A549 (cell line): ENCODE results near the gene RDH11.
"Not testable (repeated sequence)": the region's sequence is repeated elsewhere in the genome, so short reads cannot be mapped to it uniquely, and the experiment has no call there.

Experiments
- CBX8 ChIP-seq: fragments of 200-600 bp; sonication (generic); IDR thresholded peaks from 2 replicates; pipeline ENCODE4 v1.6.1; 2016
- HOXA7 ChIP-seq: fragments of 250-450 bp; sonication (Bioruptor Pico); IDR thresholded peaks from 2 replicates; pipeline ENCODE4 v1.5.0; 2020; ENCODE audit warnings: mild to moderate bottlenecking, moderate library complexity
- JUNB ChIP-seq: fragments of >200 bp; sonication (Bioruptor Twin); formaldehyde crosslinking; IDR thresholded peaks from 2 replicates; pipeline ENCODE4 v1.6.1; 2016
- POLR2A ChIP-seq: IDR thresholded peaks from 2 replicates; pipeline ENCODE4 v1.6.1; 2012; ENCODE audit warnings: mild to moderate bottlenecking, low read length
- RAD21 ChIP-seq, 2 experiments: fragments of >200 bp in 1 of 2; sonication (Bioruptor Twin) in 1 of 2; formaldehyde crosslinking in 1 of 2; IDR thresholded peaks in 1 of 2; conservative IDR thresholded peaks in 1 of 2; 2 replicates in 1 of 2; 3 replicates in 1 of 2; pipeline ENCODE4 v1.6.1; 2012 to 2018; ENCODE audit warnings: inconsistent platforms in 1 of 2
- RFX5 ChIP-seq: fragments of 450-650 bp; IDR thresholded peaks from 2 replicates; pipeline ENCODE4 v1.7.1; 2014; ENCODE audit warnings: antibody characterized with exemption, mild to moderate bottlenecking, moderate library complexity
- TF ChIP-seq, protein P1 (sequence below): IDR thresholded peaks from 2 replicates; pipeline ENCODE4 v1.6.1; 2012
- TF ChIP-seq, protein P2 (sequence below): fragments of >200 bp; sonication (Bioruptor Twin); formaldehyde crosslinking; IDR thresholded peaks from 3 replicates; pipeline ENCODE4 v1.5.1; 2016
- TF ChIP-seq, protein P3 (sequence below): fragments of 450-650 bp; IDR thresholded peaks from 2 replicates; pipeline ENCODE4 v1.6.1; 2014; ENCODE audit warnings: antibody characterized with exemption

DNA sequence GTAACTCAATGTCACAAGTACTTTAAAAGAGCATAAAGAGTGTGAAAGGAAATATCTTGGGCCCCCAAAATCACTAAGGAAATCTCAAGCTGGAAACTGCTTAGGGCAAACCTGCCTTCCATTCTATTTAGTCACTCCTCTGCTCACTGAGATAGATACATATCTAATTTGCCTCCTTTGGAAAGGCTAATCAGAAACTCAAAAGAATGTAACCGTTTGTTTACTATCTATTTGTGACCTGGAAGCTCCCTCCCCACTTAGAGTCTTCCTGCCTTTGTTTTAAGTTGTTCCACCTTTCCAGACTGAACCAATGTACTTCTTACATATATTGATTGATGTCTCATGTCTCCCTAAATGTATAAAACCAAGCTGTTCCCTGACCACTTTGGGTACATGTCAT lies 14.2 kb upstream of the RDH11 start:
- TF ChIP-seq, protein P1, sequence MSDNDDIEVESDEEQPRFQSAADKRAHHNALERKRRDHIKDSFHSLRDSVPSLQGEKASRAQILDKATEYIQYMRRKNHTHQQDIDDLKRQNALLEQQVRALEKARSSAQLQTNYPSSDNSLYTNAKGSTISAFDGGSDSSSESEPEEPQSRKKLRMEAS = not testable (repeated sequence)
- TF ChIP-seq, protein P2, sequence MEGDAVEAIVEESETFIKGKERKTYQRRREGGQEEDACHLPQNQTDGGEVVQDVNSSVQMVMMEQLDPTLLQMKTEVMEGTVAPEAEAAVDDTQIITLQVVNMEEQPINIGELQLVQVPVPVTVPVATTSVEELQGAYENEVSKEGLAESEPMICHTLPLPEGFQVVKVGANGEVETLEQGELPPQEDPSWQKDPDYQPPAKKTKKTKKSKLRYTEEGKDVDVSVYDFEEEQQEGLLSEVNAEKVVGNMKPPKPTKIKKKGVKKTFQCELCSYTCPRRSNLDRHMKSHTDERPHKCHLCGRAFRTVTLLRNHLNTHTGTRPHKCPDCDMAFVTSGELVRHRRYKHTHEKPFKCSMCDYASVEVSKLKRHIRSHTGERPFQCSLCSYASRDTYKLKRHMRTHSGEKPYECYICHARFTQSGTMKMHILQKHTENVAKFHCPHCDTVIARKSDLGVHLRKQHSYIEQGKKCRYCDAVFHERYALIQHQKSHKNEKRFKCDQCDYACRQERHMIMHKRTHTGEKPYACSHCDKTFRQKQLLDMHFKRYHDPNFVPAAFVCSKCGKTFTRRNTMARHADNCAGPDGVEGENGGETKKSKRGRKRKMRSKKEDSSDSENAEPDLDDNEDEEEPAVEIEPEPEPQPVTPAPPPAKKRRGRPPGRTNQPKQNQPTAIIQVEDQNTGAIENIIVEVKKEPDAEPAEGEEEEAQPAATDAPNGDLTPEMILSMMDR = not testable (repeated sequence)
- TF ChIP-seq, protein P3, sequence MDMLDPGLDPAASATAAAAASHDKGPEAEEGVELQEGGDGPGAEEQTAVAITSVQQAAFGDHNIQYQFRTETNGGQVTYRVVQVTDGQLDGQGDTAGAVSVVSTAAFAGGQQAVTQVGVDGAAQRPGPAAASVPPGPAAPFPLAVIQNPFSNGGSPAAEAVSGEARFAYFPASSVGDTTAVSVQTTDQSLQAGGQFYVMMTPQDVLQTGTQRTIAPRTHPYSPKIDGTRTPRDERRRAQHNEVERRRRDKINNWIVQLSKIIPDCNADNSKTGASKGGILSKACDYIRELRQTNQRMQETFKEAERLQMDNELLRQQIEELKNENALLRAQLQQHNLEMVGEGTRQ = not testable (repeated sequence)
- TF ChIP-seq RAD21 (conservative IDR thresholded peaks at IDR 0.05 in 1 of 2, IDR thresholded peaks at IDR 0.05 in 1 of 2); HOXA7 (CRISPR knock-in tag); RFX5; JUNB; POLR2A; CBX8: not testable (repeated sequence)
